Cerebellar cortex (tissue), 1 donor: ENCODE results near the gene ESRRG.

Experiments
- DNase-seq: peaks from one replicate; pipeline ENCODE4 v3.0.0-alpha.2; 2015; ENCODE audit warnings: low spot score

Gene ESRRG

DNA sequence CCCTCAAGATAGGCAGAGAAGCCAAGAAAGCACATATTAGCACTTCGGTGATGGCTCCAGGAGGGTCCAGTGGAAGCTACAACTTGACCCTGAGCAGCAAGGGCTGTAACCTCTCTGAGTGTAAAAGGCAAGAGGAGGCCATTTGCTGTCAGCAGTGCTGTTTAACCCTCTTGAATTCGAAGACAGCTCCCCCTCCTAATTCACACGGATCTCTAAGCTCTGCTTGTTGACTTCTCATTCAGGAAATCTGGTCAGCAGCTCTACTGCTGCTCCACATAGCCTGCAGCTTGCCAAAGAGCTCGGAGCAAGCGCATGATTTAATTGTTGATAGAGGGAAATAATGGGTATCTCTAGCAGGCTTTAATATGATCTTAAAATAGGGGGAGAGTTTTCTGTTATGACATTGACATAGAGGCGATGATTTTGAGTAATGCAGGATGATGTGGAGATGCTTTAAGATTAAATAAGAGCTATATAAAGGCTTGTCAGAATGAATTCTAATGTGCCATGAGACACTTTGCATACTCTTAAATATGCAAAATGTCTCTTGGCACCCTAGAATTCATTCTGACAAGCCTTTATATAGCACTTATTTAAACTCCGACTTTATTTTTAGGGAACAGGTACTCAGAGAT, 220.6 kb downstream of the ESRRG start:
- DNase-seq: no peak

DNA sequence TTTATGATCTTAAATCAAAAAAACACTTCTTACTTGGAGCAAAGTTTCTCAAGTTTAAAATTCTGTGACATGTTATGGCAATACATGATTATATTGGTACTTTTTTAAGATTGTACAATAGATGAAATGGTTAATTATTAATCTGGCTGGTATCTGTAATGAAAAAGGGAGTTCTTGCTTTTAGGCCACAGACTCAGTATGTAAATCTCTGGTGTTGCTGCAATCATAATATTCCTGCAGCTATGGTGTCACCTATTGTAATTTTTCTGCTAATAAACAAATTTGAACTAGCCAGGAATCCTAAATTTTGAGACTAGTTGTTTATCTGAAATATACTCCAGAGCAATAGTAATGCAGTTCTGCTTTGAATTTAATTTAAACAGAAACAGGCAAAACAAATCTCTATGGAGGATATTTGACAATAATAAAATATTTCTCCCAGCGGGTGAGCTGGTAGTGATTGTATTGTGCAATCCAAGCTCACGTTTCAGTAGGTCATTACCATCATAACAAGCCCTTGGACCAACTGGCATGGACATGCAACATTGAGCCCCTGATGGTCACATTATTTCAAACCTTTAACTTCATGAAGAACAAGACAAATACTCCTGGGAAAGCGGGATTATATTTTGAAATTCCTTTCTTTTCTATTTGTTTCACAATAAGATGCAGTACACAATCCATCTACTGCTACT, 222.8 kb downstream of the ESRRG start:
- DNase-seq: no peak

DNA sequence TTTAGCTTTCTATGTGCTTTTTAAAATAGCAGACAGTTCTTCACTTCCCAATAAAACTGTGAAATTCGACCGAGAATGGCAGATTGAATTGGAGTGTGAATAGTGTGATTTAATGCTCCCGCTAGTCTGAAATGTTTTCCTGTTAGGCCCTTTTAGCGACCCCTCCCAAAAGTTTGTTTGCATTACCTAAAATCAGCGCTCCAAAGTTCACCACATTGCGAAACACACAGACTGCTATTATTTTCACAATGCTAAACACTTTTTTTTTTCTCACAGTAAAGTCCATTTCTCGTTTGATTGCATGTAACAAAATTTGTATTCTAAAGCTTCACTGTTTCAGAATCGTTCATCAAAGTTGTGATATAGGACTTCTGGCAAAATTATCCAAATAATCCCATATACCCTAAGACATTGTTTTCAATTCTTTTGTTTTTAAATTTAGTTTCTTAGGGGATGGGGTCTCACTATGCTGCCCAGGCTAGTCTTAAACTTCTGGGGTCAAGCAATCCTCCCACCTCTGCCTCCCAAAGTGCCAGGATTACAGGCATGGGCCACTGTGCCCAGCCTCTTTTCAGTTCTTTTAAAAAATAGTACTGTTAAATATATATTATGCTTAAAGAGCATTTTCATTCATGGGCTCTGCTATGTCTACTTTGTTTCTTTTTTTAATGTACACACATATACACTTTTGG, 223.5 kb downstream of the ESRRG start:
- DNase-seq: no peak

DNA sequence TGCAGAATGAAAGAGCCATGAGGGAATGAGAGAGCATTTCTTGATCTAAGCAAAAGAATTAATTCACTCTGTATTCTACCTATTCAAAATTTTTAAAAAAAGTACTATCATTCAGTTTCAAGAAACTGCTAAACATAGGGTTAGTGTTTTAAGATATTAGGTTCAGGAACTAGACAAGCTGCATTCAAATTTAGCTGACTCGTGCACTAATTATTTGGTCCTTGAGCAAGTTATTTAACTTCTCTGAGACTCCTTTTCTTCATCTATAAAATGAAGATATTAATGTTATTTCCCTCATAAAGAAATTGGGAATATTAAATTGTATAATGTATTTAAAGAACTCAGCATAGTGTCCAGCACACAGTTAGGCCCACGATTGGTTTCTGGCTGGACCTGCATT, 225.0 kb downstream of the ESRRG start:
- DNase-seq: no peak

DNA sequence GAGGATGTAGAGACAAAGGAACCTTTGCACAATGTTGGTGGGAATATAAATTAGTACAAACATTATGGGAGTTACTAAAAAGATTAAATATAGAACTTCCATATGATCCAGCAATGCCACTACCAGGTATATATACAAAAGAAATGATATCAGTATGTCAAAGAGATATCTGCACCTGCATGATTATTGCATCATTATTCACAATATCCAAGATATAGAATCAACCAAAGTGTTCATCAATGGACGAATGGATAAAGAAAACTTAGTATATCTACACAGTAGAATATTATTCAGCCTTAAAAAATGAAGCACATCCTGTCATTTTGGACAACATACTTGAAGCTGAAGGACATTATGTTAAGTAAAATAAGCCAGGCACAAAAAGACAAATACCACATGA, 238.2 kb downstream of the ESRRG start:
- DNase-seq: no peak

DNA sequence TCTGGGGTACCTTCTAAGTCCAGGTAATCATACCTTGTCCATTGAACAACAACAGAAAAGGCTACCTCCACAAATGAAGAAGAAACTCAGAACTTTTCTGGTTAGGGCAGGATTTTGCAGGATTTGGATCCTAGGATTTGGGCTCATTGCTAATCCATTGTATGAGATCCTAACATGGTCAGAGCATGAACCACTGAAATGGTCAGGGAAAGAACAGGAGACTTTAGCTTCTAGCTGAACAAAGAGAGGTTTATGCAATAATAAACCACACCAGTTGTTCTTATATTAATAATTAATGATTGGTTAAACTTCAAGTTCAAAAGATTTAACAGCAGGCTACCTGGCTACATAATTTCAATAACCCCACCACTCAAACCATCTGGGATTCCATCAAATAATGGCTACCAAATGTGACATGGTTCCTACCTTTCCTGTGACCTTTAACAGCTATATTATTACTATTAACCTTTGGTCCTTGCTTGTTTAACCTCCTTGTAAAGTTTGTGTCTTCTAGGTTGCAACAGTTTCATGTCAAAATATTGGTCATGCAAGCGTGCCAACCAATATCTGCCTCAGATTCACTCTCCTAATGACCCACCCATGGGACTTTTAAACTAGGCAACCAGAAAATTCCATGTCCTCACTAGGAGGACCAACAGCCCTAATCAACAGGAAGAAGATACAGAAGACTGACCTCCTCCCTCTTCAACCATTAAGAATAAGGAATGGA, 239.4 kb downstream of the ESRRG start:
- no peak for DNase-seq

DNA sequence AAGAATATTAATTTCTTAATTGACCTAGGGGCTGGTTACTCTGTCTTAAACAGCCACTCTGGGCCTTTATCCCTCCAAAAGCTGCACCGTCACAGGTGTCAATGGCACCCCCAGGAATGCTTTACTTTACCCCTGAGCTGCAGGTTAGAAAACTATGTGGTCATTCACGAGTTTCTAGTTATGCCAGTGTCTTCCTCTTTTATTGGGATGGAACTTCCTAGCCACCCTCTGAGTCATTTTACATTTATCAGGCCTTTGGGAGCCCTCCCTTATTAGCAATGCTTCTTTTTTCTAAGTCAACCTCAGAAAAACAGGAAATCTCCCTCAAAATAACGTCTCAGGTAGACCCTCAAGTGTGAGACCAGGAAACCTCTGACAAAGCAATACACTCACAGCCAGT, 240.6 kb downstream of the ESRRG start:
- no peak for DNase-seq

DNA sequence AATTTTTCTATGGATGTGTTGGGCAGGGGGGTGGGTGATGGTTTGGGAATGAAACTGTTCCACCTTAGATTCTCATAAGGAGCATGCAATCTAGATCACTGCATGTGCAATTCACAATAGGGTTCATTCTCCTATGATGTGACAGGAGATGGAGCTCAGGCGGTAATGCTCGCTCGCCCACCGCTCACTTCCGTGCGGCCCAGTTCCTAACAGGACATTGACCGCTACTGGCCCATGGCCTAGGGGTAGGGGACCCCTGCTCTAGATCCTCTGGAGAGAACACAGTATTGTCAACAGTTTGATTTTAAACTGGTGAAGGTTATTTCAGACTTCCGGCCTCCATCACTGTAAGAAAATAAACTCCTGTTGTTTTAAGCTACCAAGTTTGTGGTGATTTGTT, 245.0 kb downstream of the ESRRG start:
- DNase-seq: no peak

DNA sequence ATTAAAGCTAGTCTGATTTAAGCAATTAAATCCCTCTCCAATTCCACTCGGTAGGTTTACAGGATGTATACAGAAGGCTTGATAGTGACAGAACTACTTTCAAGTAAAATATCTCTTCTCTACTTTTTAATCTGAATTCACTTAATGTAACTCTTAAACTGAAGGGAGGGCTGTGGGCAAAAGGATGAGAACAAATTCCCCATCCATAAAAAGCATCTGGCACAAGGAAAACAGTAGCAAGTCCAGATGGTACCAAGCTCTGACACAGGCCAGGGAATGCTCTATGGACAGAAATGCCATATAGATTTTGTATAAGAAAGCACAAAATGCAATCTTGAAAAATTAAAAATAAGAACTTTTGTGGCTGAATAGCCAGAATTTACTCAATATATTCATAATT, 246.9 kb downstream of the ESRRG start:
- DNase-seq: no peak

DNA sequence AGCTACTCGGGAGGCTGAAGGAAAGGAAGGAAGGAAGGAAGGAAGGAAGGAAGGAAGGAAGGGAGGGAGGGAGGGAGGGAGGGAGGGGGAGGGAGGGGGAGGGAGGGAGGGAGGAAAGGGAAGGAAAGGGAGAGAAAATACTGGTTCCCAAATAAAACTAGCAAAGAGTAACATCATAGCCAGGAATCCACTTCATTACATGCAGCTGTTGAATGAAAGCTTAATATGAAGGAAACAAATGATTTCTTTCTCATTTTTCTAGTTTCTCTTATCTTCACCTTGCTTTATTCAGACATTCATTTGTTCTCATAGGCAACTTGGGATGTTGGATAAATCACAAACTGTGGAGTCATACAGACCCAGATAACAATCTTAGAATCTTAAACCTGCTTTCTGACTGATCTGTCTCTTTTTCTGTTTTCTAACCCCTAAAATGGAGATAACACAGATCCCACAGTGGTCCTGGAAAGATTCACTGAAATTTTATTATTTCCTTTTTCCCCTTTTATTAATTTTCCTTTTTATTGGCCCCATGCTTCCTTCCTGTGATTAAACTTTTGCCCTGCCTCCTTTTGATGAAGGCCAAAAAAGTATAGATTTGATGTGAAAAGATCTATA, 247.5 kb downstream of the ESRRG start:
- no peak for DNase-seq

DNA sequence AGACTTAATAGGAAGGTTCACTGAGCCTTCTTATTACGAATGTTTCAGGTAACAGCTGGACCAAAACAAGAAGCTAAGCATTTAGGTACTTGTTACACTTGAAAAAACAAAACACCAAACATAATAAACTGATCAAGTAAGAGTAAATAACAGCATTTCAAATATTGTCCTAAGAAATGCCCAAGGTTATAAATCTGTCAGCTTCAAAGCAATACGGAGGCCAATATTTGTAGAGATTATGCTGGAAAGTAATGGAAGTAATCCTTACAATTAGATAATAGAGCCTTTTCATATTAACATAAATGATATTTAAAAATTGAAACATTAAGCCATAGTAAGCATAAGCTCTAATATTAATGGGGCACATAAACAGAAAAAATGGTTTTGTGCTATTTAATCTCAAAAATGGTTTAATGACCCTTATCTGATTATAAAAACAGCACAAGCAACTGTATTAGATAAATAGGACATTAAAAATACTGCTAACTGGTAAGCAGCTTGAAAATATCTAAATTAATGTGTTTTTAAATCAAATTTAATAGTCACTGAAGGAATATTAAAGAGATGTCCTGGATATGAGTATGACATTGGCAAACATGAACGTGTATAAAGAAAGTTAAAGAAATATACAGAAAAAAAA, 256.9 kb downstream of the ESRRG start:
- DNase-seq: no peak

DNA sequence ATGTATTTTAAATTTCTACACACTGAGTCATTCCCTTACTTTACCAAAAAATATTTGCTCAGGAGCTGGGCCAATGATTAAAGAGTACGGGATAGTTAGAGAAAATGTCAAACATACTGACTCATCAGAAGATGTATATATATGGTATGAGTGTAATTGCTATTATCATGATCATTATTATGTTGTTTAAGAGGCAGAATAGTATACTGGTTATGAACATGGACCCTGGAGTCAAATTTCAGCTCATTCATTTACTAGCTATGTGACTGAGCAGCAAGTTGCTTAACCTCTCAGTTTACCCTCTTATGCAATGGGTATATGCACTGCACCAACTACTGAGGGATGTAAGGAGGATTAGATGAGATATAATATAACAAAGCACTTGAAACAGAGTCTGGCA, 258.7 kb downstream of the ESRRG start:
- DNase-seq: no peak

DNA sequence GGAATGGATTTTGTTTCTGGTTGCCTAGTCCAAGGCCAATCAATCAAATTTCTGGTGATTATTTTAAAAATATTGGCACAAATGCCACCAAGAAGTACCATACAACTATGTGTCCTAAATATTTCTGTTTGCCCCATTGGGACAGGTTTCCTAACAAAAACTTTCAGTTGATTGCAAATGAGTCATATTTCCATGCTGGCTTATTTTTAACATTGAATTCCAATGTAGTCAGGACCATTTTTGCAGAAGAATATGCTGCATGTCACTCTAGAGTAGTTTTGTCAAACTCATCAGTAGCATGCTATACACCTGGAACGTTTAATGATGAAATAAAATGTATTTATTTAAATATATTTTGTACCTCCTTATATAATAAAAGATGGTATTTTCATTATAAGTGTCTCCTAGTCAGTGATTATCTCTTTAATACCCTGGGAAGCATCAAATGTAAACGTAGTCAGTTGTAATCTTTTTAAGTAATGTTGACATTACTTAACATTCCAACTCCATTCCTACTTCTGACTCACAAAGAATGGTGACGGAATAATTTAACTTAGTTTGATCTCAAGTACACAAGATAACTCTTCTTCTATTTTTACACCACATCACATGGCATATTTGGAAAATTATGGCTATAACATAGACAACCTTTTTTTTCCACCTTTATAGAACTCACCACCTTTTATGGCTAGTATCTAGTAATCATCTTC, 261.0 kb downstream of the ESRRG start:
- no peak for DNase-seq

DNA sequence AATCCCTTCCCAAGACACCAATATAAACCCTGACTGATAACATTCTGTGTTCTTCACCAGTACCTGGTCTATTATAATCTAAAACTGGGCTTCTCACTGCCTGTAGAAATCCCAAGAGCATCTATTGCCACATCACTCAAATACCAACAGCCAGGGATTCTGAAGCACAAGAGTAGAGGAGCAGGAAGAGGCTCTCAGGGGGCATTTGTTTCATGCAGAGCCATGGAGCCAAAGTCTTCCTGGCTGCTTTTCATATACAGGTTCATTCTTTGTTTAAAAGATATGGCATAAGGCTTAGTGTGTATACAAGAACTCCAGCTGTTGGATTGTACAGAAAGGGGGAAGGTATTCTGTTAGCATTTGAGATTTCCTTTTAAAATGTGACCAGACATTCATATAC, 261.8 kb downstream of the ESRRG start:
- no peak for DNase-seq

DNA sequence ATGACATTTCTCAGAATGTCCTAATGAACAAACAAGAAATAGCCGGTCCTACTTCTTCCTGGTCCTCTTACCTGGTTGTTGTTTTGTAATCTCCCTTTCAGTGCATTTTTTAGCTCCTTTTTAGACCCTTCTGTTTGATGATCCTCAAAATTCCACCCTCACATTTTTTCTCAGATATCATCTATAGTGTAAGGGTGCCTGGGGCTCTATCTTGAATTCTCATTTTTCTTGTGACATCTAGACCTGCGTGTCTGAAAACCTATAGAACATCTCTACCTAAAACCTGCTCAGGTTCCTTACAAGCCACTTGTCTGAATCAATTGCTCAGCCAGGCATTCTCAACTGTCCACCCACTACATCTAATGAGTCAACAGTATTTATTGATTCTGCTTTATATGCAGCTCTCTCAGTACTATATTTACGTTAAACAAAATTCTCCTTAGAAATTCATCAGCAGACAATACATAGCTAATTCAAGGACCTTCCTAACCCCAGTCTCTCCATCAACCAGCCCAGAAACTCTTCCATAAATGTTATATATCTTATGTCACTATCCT, 263.5 kb downstream of the ESRRG start:
- no peak for DNase-seq

DNA sequence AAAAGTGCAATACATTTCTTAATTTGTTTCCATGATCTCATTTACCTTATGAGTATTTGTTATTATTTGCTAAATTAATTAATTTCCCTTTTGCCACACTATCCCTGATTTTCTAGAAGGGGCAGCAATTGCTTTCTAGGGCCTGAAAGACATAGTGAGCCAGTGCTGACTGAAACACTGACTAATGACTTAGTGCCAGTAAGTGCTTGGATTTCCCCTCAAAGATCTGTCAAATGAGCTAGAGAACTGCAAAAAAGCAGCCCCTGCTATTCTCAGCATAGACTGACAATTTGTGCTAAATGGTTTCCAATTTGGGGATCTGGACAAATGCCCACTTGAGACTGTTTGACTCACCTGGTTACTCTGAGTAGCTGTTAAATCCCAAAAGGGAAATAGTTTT, 264.4 kb downstream of the ESRRG start:
- no peak for DNase-seq

DNA sequence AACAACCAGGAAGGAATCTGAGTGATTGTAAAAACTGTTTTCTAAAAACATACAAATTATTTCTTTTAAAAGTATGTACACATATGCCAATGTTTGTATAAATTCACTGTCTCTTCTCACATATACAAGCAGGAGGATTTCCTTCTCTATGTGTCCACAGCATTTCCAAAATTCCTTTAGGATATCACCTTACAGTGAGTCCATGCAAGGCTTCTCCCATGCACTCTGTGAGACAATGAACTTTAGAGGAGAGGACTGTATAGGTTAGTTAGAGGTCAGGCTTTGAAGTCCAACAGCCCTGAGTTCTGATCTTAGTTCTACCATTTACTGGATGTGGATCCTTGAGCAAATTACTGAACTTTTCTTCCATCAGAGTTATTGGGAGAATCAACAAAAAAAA, 265.9 kb downstream of the ESRRG start:
- DNase-seq: no peak

DNA sequence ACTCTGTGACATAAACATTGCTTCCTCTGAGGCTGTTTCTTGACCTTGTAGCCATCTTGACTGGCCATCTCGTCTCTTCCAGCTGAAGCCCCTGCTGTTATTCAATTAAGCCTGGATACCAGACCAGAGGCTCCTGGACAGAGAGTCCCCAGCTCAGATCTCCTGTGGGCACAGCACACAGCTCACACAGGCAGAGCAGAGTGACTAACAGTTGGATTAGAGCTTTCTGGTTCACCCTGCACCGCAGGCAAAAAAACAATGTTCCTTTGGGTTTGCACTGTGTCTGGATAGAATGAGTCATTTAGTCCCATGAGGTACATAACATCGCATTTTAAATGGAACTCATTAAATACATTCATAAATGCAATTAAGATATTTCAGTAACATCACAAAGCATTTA, 266.5 kb downstream of the ESRRG start:
- peak; percentile 4 for DNase-seq

DNA sequence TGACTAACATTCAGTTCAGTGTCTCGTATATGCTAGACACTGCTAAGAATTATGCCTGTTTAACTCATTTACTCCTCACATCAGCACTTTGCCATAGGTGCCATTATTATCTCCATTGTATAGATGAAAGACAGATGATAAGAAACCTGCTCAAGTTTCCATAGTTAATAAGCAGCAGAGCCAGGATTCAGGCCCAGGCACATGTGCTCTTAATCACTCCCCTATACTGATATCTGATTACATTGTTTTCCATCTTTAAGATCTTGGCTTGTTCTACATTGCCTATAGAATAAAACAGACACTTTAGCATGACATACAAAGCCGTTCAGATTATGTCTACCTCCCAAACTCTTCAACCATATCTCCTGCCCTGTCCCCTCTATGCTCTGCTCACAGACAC, 269.5 kb downstream of the ESRRG start:
- no peak for DNase-seq
